IMR-90 (cell line): ENCODE results near the gene MTG1. TPM values are rescaled to one million over a fixed set of nuclear protein-coding genes. Genes with fewer than 3 reads are reported as not detected.

Experiments used
- ATAC-seq: fragments of 200-7000 bp; cut with Tn5 transposase; 2 replicates; pipeline ENCODE4 v1.9.1; 2020; ENCODE audit warnings: low read depth, mild to moderate bottlenecking, moderate library complexity
- BruUV-seq: library from RNA; stranded (reverse); fragments of 400-500 nt; replicated peaks from 2 replicates; lab custom pipeline; 2021; lab: Mats Ljungman, UMichigan
- CTCF ChIA-PET: fragments of 300-600 bp; formaldehyde crosslinking; extraction: SDS; loops from one replicate; lab custom pipeline; 2021; ENCODE audit warnings: antibody characterized with exemption; lab: Yijun Ruan, JAX
- POLR2A ChIA-PET: fragments of 300-600 bp; sonication (Branson Sonifier 250); formaldehyde crosslinking; loops from one replicate; lab custom pipeline; 2022; ENCODE audit warnings: antibody characterized with exemption; ENCODE audit not compliant: unreplicated experiment; lab: Charles Lee
- DNase-seq: peaks from one replicate; pipeline ENCODE4 v3.0.0; 2013
- H2AFZ ChIP-seq: replicated peaks from 2 replicates; pipeline ENCODE3; 2013; ENCODE audit warnings: low read length, mild to moderate bottlenecking; ENCODE audit not compliant: poor library complexity
- H2AK5ac ChIP-seq: 2 replicates; pipeline ENCODE4 v1.6.1; 2013; ENCODE audit warnings: low read depth, low read length, inconsistent platforms
- H2AK9ac ChIP-seq: replicated peaks from 2 replicates; pipeline ENCODE3; 2013; ENCODE audit warnings: mild to moderate bottlenecking, low read depth, low read length, moderate library complexity; ENCODE audit not compliant: poor library complexity
- H2BK120ac ChIP-seq: 2 replicates; pipeline ENCODE4 v1.6.1; 2013; ENCODE audit warnings: low read depth, low read length, inconsistent platforms
- H2BK15ac ChIP-seq: 3 replicates; pipeline ENCODE4 v1.6.1; 2013; ENCODE audit warnings: low read depth, low read length, inconsistent platforms
- H2BK20ac ChIP-seq: 2 replicates; pipeline ENCODE4 v1.6.1; 2013; ENCODE audit warnings: low read depth, mild to moderate bottlenecking, inconsistent platforms, low read length, moderate library complexity
- H2BK5ac ChIP-seq: 2 replicates; pipeline ENCODE4 v1.6.1; 2013; ENCODE audit warnings: mild to moderate bottlenecking, low read depth, low read length, inconsistent platforms; ENCODE audit not compliant: poor library complexity, severe bottlenecking
- H3K14ac ChIP-seq: replicated peaks from 2 replicates; pipeline ENCODE4 v1.6.1; 2013; ENCODE audit warnings: low read depth, low read length, inconsistent platforms
- H3K18ac ChIP-seq: 2 replicates; pipeline ENCODE4 v1.6.1; 2013; ENCODE audit warnings: low read depth, low read length, control low read depth
- H3K23ac ChIP-seq: 2 replicates; pipeline ENCODE4 v1.6.1; 2013; ENCODE audit warnings: low read depth, low read length, inconsistent platforms
- H3K27ac ChIP-seq: 2 replicates; pipeline ENCODE4 v1.5.1; 2013; ENCODE audit warnings: mild to moderate bottlenecking, control low read depth, low read length; ENCODE audit not compliant: insufficient read depth
- H3K27me3 ChIP-seq: 2 replicates; pipeline ENCODE4 v1.6.1; 2013; ENCODE audit warnings: low read length; ENCODE audit not compliant: control insufficient read depth, insufficient read depth
- H3K36me3 ChIP-seq: 2 replicates; pipeline ENCODE4 v1.6.1; 2013; ENCODE audit warnings: low read length, mixed read lengths; ENCODE audit not compliant: control insufficient read depth, insufficient read depth
- H3K4ac ChIP-seq: 2 replicates; pipeline ENCODE4 v1.6.1; 2013; ENCODE audit warnings: low read depth, low read length, inconsistent platforms
- H3K4me1 ChIP-seq: 2 replicates; pipeline ENCODE4 v1.6.1; 2013; ENCODE audit warnings: low read length, mixed read lengths; ENCODE audit not compliant: control insufficient read depth, insufficient read depth
- H3K4me2 ChIP-seq: 2 replicates; pipeline ENCODE4 v1.6.1; 2013; ENCODE audit warnings: low read depth, mild to moderate bottlenecking, control low read depth, low read length, moderate library complexity
- H3K4me3 ChIP-seq: 2 replicates; pipeline ENCODE4 v1.5.1; 2013; ENCODE audit warnings: low read depth, mild to moderate bottlenecking, control low read depth, low read length, moderate library complexity; ENCODE audit not compliant: insufficient read depth
- H3K56ac ChIP-seq: 2 replicates; pipeline ENCODE4 v1.6.1; 2013; ENCODE audit warnings: low read length, inconsistent platforms; ENCODE audit not compliant: insufficient read depth; ENCODE audit errors: extremely low read depth
- H3K79me1 ChIP-seq, 2 experiments: 2 replicates each; pipeline ENCODE4 v1.6.1; 2013; ENCODE audit warnings: low read length in 2 of 2, inconsistent platforms in 1 of 2, low read depth in 1 of 2
- H3K9ac ChIP-seq: 2 replicates; pipeline ENCODE4 v1.6.1; 2013; ENCODE audit warnings: low read depth, low read length, control low read depth
- H3K9me1 ChIP-seq: 2 replicates; pipeline ENCODE4 v1.6.1; 2013; ENCODE audit warnings: low read length, inconsistent platforms; ENCODE audit not compliant: insufficient read depth
- H3K9me3 ChIP-seq: 2 replicates; pipeline ENCODE4 v1.6.1; 2013; ENCODE audit warnings: low read length; ENCODE audit not compliant: control insufficient read depth, insufficient read depth
- H4K20me1 ChIP-seq: 2 replicates; pipeline ENCODE4 v1.6.1; 2013; ENCODE audit warnings: low read length, inconsistent platforms; ENCODE audit not compliant: insufficient read depth
- H4K5ac ChIP-seq: 2 replicates; pipeline ENCODE4 v1.6.1; 2013; ENCODE audit warnings: mild to moderate bottlenecking, low read depth, low read length, control low read depth
- H4K8ac ChIP-seq, 2 experiments: 2 replicates each; pipeline ENCODE4 v1.6.1; 2013; ENCODE audit warnings: low read depth in 2 of 2, low read length in 2 of 2, control low read depth in 1 of 2, inconsistent platforms in 1 of 2
- H4K91ac ChIP-seq: 2 replicates; pipeline ENCODE4 v1.6.1; 2013; ENCODE audit warnings: low read depth, low read length, inconsistent platforms; ENCODE audit not compliant: insufficient read depth
- BHLHE40 ChIP-seq: fragments of 150-350 bp; IDR thresholded peaks from 2 replicates; pipeline ENCODE4 v1.6.1; 2016; ENCODE audit warnings: mild to moderate bottlenecking, low read depth, low read length
- CEBPB ChIP-seq: IDR thresholded peaks from 2 replicates; pipeline ENCODE4 v1.6.1; 2012; ENCODE audit warnings: low read depth, low read length, improper control_type of control experiment
- CHD1 ChIP-seq: IDR thresholded peaks from 2 replicates; pipeline ENCODE4 v1.6.1; 2012; ENCODE audit warnings: low read depth, low read length, improper control_type of control experiment
- CTCF ChIP-seq: conservative IDR thresholded peaks from 2 replicates; pipeline ENCODE4 v1.5.1; 2012; ENCODE audit warnings: mild to moderate bottlenecking, low read depth, low read length, improper control_type of control experiment
- ELK1 ChIP-seq: fragments of 150-350 bp; IDR thresholded peaks from 2 replicates; pipeline ENCODE4 v1.6.1; 2016; ENCODE audit warnings: low read depth, mild to moderate bottlenecking, low read length, moderate library complexity, borderline replicate concordance
- FOS ChIP-seq: fragments of 150-350 bp; IDR thresholded peaks from 2 replicates; pipeline ENCODE4 v1.6.1; 2016; ENCODE audit warnings: low read depth, low read length
- MAFK ChIP-seq: IDR thresholded peaks from 2 replicates; pipeline ENCODE4 v1.6.1; 2012; ENCODE audit warnings: low read depth, low read length, improper control_type of control experiment
- MAZ ChIP-seq: IDR thresholded peaks from 2 replicates; pipeline ENCODE4 v1.6.1; 2012; ENCODE audit warnings: low read depth, mild to moderate bottlenecking, low read length, improper control_type of control experiment, moderate library complexity, borderline replicate concordance
- MXI1 ChIP-seq: IDR thresholded peaks from 2 replicates; pipeline ENCODE4 v1.6.1; 2012; ENCODE audit warnings: low read depth, mild to moderate bottlenecking, low read length, moderate library complexity, borderline replicate concordance
- POLR2A ChIP-seq: IDR thresholded peaks from 2 replicates; pipeline ENCODE4 v1.6.1; 2012; ENCODE audit warnings: mild to moderate bottlenecking, low read depth, low read length
- RCOR1 ChIP-seq: IDR thresholded peaks from 2 replicates; pipeline ENCODE4 v1.6.1; 2012; ENCODE audit warnings: mild to moderate bottlenecking, low read length, improper control_type of control experiment; ENCODE audit not compliant: insufficient replicate concordance
- RFX5 ChIP-seq: IDR thresholded peaks from 2 replicates; pipeline ENCODE4 v1.8.0; 2012; ENCODE audit warnings: low read depth, mild to moderate bottlenecking, low read length, moderate library complexity
- SMC3 ChIP-seq: fragments of 150-350 bp; IDR thresholded peaks from 2 replicates; pipeline ENCODE4 v1.6.1; 2016; ENCODE audit warnings: low read depth, mild to moderate bottlenecking, antibody characterized with exemption, low read length, moderate library complexity
- WGBS, 2 experiments: methylation state at CpG; one replicate each; pipeline versions ENCODE4 v1.1.5 to v1.1.7; 2013; ENCODE audit warnings: missing lambda C conversion rate in 2 of 2; ENCODE audit not compliant: insufficient read length in 1 of 2; ENCODE audit errors: extremely low coverage in 2 of 2; 5-methylcytosine and 5-hydroxymethylcytosine counted together
- dilution Hi-C: fragments of 300-500 bp; cut with HindIII; formaldehyde crosslinking; loops from one replicate; pipeline ENCODE4 v1.14.3; 2018; ENCODE audit warnings: low sequenced_read_pairs; ENCODE audit not compliant: unreplicated experiment
- in situ Hi-C: fragments of 300-500 bp; cut with MboI; formaldehyde crosslinking; loops from 3 replicates; pipeline ENCODE4 v1.14.3; 2019; ENCODE audit warnings: low sequenced_read_pairs, inconsistent platforms, mixed read lengths
- intact Hi-C: fragments of 100-400 bp; cut with micrococcal nuclease; formaldehyde crosslinking; loops from 2 replicates; pipeline ENCODE4 v1.10.0; 2022
- polyA plus RNA-seq, 3 experiments: library from polyadenylated mRNA; depleted of rRNA; stranded (reverse); fragments of >200 nt; gene quantifications; 2 replicates each; pipeline ENCODE4 v1.2.3, GENCODE V29; 2012; ENCODE audit warnings: low replicate concordance in 1 of 3
- total RNA-seq: library from RNA; depleted of rRNA; stranded (reverse); fragments of >200 nt; gene quantifications from 2 replicates; pipeline ENCODE4 v1.2.3, GENCODE V29; 2012
- TF ChIP-seq, protein P1 (sequence below): fragments of 150-350 bp; IDR thresholded peaks from 2 replicates; pipeline ENCODE4 v1.6.1; 2017; ENCODE audit warnings: mild to moderate bottlenecking, antibody characterized with exemption, low read length, low read depth

MTG1 gene
- total and polyA plus RNA-seq, 2 of the 4 experiments (the other 2 are of a cell fraction), result 38.5 to 64.8 TPM

DNA sequence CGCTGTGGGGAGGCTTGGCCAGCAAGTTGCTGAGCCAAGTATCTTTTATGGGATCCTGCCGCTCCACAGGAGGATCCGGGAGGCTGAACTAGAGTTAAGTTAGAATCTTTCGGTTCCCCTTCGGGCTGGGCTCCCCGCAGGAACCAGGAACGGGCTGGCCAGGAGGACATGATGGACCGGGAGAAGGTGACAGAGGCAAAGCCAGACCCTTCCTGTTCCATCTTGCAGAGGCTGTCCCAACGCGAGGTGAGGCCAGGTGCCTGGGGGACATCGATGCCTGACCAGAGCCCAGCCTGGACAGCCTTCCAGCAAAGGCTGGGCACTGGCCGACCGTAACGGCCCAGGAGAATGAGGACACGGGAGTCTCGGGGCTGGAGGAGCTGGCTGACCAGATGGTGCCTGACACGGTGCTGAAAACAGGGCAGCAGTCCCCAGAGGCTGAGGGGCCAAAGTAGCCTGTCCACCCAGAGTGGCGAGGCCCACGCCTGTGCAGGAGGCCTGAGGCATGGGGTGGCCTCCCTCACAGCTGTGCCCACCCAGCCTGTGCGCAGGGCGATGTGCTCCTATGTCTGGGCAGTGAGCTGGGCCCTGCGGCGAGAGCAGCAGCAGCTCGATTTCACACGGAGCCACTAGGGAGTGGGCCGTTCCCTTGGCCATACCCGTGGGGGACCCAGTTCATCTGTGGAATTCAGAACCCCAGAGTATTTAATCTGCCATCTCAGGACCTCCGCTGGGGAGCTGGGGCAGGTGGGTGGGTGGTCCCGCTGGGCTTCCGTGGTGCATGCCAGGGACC is 16.7 kb upstream of the MTG1 start:
- Histone ChIP-seq H2BK5ac (no peak overlapping the region), H3K18ac (no peak overlapping the region), H2BK15ac (no peak overlapping the region), H3K56ac (no peak overlapping the region), H3K4me1 (peaks cover 7% of the 10 kb centered on the region), H3K14ac (no peak overlapping the region), H2AK5ac (peak overlapping the region; percentile 16; the same call in 1 of the 2 replicates), H3K36me3 (peaks cover 2% of the 10 kb centered on the region), H3K4me3 (no peak overlapping the region), H3K27ac (no peak overlapping the region), H2AFZ (peak overlapping the region; percentile 98), H4K20me1 (no peaks in the 10 kb centered on the region), H3K9me1 (peaks cover 8% of the 10 kb centered on the region; the same call in 1 of the 2 replicates), H3K79me1 (peaks cover 0 to 11% of the 10 kb centered on the region in 2 experiments), H3K9me3 (no peaks in the 10 kb centered on the region), H2BK20ac (no peak overlapping the region), H4K8ac (no peak overlapping the region; a peak in 1 of 4 replicates), H3K23ac (no peak overlapping the region; the same call in 1 of the 2 replicates), H3K27me3 (no peaks in the 10 kb centered on the region), H4K5ac (no peak overlapping the region), H3K4ac (no peak overlapping the region; the same call in 1 of the 2 replicates), H2BK120ac (no peak overlapping the region), H2AK9ac (peak overlapping the region; percentile 70), H3K4me2 (no peak overlapping the region), H4K91ac (no peak overlapping the region), H3K9ac (no peak overlapping the region)
- ATAC-seq (no peak), DNase-seq (no peak)
- WGBS, 2 experiments, result 94% methylated on average over 24 of the region's 30 CpGs; no CpG with 5 or more reads in 1 of the 2 experiments
- in situ Hi-C loops, result no loop called here
- BruUV-seq, result no TSS peak
- POLR2A ChIA-PET, result no interaction called here
- dilution Hi-C loops, result no loop called here
- CTCF ChIA-PET, result interaction anchor here (0.7 kb wide), 1 partner anchor 16 kb away, joined by 3 read pairs; no protein-coding TSS in a partner anchor
- intact Hi-C loops, result loop anchor here (10.0 kb wide), 1 partner anchor 52 kb away; no protein-coding TSS in a partner anchor
- no peak for TF ChIP-seq FOS
- no peak for TF ChIP-seq CHD1
- TF ChIP-seq MAFK, result no peak
- no peak for TF ChIP-seq SMC3
- no peak for TF ChIP-seq BHLHE40
- no peak for TF ChIP-seq MXI1
- TF ChIP-seq POLR2A, result no peak
- no peak for TF ChIP-seq ELK1
- no peak for TF ChIP-seq RCOR1
- TF ChIP-seq CTCF, result no peak
- TF ChIP-seq CEBPB, result no peak
- TF ChIP-seq, protein P1, sequence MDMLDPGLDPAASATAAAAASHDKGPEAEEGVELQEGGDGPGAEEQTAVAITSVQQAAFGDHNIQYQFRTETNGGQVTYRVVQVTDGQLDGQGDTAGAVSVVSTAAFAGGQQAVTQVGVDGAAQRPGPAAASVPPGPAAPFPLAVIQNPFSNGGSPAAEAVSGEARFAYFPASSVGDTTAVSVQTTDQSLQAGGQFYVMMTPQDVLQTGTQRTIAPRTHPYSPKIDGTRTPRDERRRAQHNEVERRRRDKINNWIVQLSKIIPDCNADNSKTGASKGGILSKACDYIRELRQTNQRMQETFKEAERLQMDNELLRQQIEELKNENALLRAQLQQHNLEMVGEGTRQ, result no peak
- no peak for TF ChIP-seq MAZ
- no peak for TF ChIP-seq RFX5
